ENCODE measurements around the gene MTMR10. TPM values are rescaled to one million over a fixed set of nuclear protein-coding genes. Genes with fewer than 3 reads are reported as not detected.

The MTMR10 gene
- total and polyA plus RNA-seq, 2 experiments from 2014 or later = 4.3 to 11.3 TPM

GRCh38 chr15:31040611-31041010, 49.2 kb upstream of the MTMR10 start (continued):
- TF ChIP-seq ZNF462 (CRISPR knock-in tag; IDR thresholded peaks at IDR 0.05) (no peak), NANOG (IDR thresholded peaks at IDR 0.05; ENCODE audit: borderline replicate concordance) (no peak), ZNF331 (CRISPR knock-in tag; IDR thresholded peaks at IDR 0.05; ENCODE audit: low read depth) (no peak), EZH2phosphoT487 (IDR thresholded peaks at IDR 0.05; ENCODE audit: unreplicated experiment) (no peak)

- Mint-ChIP-seq H3K27me3 (ENCODE audit: insufficient read depth, low read depth, poor library complexity) (peaks cover 10% of the 10 kb centered on the region), H3K4me1 (peaks cover 15% of the 10 kb centered on the region), H3K27ac (no peak overlapping the region), H3K4me3 (no peak overlapping the region), H3K9me3 (no peaks in the 10 kb centered on the region; the same call in 2 of the 3 replicates), H3K36me3 (ENCODE audit: low read depth) (no peaks in the 10 kb centered on the region)
- no peaks in the 10 kb centered on the region for H3F3A ChIP-seq (replicated peaks; ENCODE audit: low read depth)
- no peaks in the 10 kb centered on the region for H3K79me2 ChIP-seq (replicated peaks; ENCODE audit: insufficient read depth)
- no peak for ATAC-seq
- no peak overlapping the region for H3K27ac ChIP-seq (ENCODE audit: low read depth)
- no peak overlapping the region for H3K4me2 ChIP-seq
- no peaks in the 10 kb centered on the region for H3K36me3 ChIP-seq (ENCODE audit: insufficient read depth)
- H3K9me2 ChIP-seq (ENCODE audit: insufficient read depth) = no peaks in the 10 kb centered on the region
- H3K27me3 ChIP-seq (ENCODE audit: insufficient read depth) = no peaks in the 10 kb centered on the region
- 0 out of 2 replicates have a peak, but pooled peaks cover 11% of the 10 kb centered on the region for H3K4me1 ChIP-seq (ENCODE audit: insufficient read depth)
- H2AFZ ChIP-seq = no peak overlapping the region
- DNase-seq (ENCODE audit: low spot score) = no peak
- H4K20me1 ChIP-seq (replicated peaks; ENCODE audit: insufficient read depth) = no peaks in the 10 kb centered on the region
- no peak overlapping the region for H3K4me3 ChIP-seq
- no peak for TF ChIP-seq ZNF462 (CRISPR knock-in tag; IDR thresholded peaks at IDR 0.05)
- TF ChIP-seq ZNF114 (CRISPR knock-in tag; IDR thresholded peaks at IDR 0.05) = no peak
- TF ChIP-seq ETS1 (IDR thresholded peaks at IDR 0.05) = no peak
- no peak for TF ChIP-seq NANOG (IDR thresholded peaks at IDR 0.05; ENCODE audit: borderline replicate concordance)
- no peak for TF ChIP-seq ZNF331 (CRISPR knock-in tag; IDR thresholded peaks at IDR 0.05; ENCODE audit: low read depth)
- TF ChIP-seq STAT1 (IDR thresholded peaks at IDR 0.05; ENCODE audit: unreplicated experiment) = no peak
- no peak for TF ChIP-seq CREB1 (CRISPR knock-in tag; IDR thresholded peaks at IDR 0.05; ENCODE audit: low read depth)
- TF ChIP-seq EZH2 (IDR thresholded peaks at IDR 0.05; ENCODE audit: low read depth, unreplicated experiment) = no peak
These were observed 48.5 kb upstream of the MTMR10 start for GRCh38 chr15:31039961-31040360.
